Liver (tissue), 9 donors: ENCODE results near the gene CREBL2. TPM values are rescaled to one million over a fixed set of nuclear protein-coding genes. Genes with fewer than 3 reads are reported as not detected.

Source experiments
- DNase-seq: peaks from one replicate; pipeline ENCODE4 v3.0.0-alpha.2; 2017; ENCODE audit warnings: low spot score
- H3K27ac ChIP-seq, 2 donors: one replicate each; pipeline ENCODE4 v1.7.0; 2013; ENCODE audit warnings: inconsistent platforms in 2 of 2, low read length in 2 of 2, control low read depth in 1 of 2, low read depth in 1 of 2, mild to moderate bottlenecking in 1 of 2
- H3K27me3 ChIP-seq, 4 donors: one replicate each; pipeline versions ENCODE4 v1.6.1 to v1.7.0; 2013; ENCODE audit warnings: low read length in 3 of 4, inconsistent platforms in 1 of 4, mild to moderate bottlenecking in 1 of 4, moderate library complexity in 1 of 4; ENCODE audit not compliant: control insufficient read depth in 4 of 4, insufficient read depth in 4 of 4
- H3K36me3 ChIP-seq, 4 donors: one replicate each; pipeline versions ENCODE4 v1.6.1 to v1.7.0; 2013; ENCODE audit warnings: low read length in 3 of 4, mild to moderate bottlenecking in 3 of 4, low read depth in 1 of 4, moderate library complexity in 1 of 4; ENCODE audit not compliant: control insufficient read depth in 4 of 4, insufficient read depth in 3 of 4
- H3K4me1 ChIP-seq, 4 donors: one replicate each; pipeline versions ENCODE4 v1.6.1 to v1.7.0; 2013; ENCODE audit warnings: low read length in 3 of 4, mild to moderate bottlenecking in 3 of 4, moderate library complexity in 1 of 4; ENCODE audit not compliant: control insufficient read depth in 4 of 4, insufficient read depth in 4 of 4
- H3K4me3 ChIP-seq, 3 donors: one replicate each; pipeline versions ENCODE4 v1.6.1 to v1.7.0; 2013; ENCODE audit warnings: low read length in 3 of 3, control low read depth in 1 of 3, low read depth in 1 of 3, mild to moderate bottlenecking in 1 of 3
- H3K9ac ChIP-seq, 2 donors: one replicate each; pipeline ENCODE4 v1.7.0; 2013; ENCODE audit warnings: low read length in 2 of 2, mild to moderate bottlenecking in 2 of 2, moderate library complexity in 2 of 2, control low read depth in 1 of 2, low read depth in 1 of 2
- H3K9me3 ChIP-seq, 4 donors: one replicate each; pipeline versions ENCODE4 v1.6.1 to v1.7.0; 2013; ENCODE audit warnings: low read length in 3 of 4; ENCODE audit not compliant: control insufficient read depth in 4 of 4
- ATF3 ChIP-seq: IDR thresholded peaks from 2 replicates; pipeline ENCODE4 v1.6.1; 2016; ENCODE audit warnings: antibody characterized with exemption
- EGR1 ChIP-seq, 2 donors: IDR thresholded peaks; 2 replicates each; pipeline ENCODE4 v1.6.1; 2016 to 2018; ENCODE audit warnings: antibody characterized with exemption in 2 of 2, low read depth in 2 of 2
- FOXA1 ChIP-seq: IDR thresholded peaks from 2 replicates; pipeline ENCODE4 v1.6.1; 2016; ENCODE audit warnings: antibody characterized with exemption
- FOXA2 ChIP-seq: IDR thresholded peaks from 2 replicates; pipeline ENCODE4 v1.6.1; 2016; ENCODE audit warnings: antibody characterized with exemption
- GABPA ChIP-seq, 2 donors: IDR thresholded peaks in 1 of 2; conservative IDR thresholded peaks in 1 of 2; 2 replicates each; pipeline ENCODE4 v1.6.1; 2016; ENCODE audit warnings: antibody characterized with exemption in 2 of 2, mild to moderate bottlenecking in 1 of 2, moderate library complexity in 1 of 2
- HNF4A ChIP-seq, 2 donors: conservative IDR thresholded peaks; 2 replicates each; pipeline ENCODE4 v1.6.1; 2016; ENCODE audit warnings: antibody characterized with exemption in 2 of 2, mild to moderate bottlenecking in 2 of 2
- HNF4G ChIP-seq: IDR thresholded peaks from 2 replicates; pipeline ENCODE4 v1.6.1; 2016; ENCODE audit warnings: antibody characterized with exemption
- JUND ChIP-seq, 2 donors: IDR thresholded peaks; 2 replicates each; pipeline ENCODE4 v1.6.1; 2016; ENCODE audit warnings: antibody characterized with exemption in 2 of 2
- MAX ChIP-seq: IDR thresholded peaks from 2 replicates; pipeline ENCODE4 v1.6.1; 2016; ENCODE audit warnings: antibody characterized with exemption
- NR2F2 ChIP-seq: IDR thresholded peaks from 2 replicates; pipeline ENCODE4 v1.6.1; 2016; ENCODE audit warnings: antibody characterized with exemption
- SP1 ChIP-seq: IDR thresholded peaks from 2 replicates; pipeline ENCODE4 v1.6.1; 2018; ENCODE audit warnings: antibody characterized with exemption, mild to moderate bottlenecking
- TAF1 ChIP-seq: conservative IDR thresholded peaks from 2 replicates; pipeline ENCODE4 v1.6.1; 2016; ENCODE audit warnings: antibody characterized with exemption, mild to moderate bottlenecking
- YY1 ChIP-seq: IDR thresholded peaks from 2 replicates; pipeline ENCODE4 v1.6.1; 2016; ENCODE audit warnings: antibody characterized with exemption, mild to moderate bottlenecking
- WGBS: extraction: QIAGEN DNeasy Blood & Tissue Kit; methylation state at CpG from one replicate; pipeline ENCODE4 v1.1.7; 2013; 5-methylcytosine and 5-hydroxymethylcytosine counted together
- polyA plus RNA-seq, 2 donors: library from polyadenylated mRNA; stranded (reverse) in 1 of 2; unstranded in 1 of 2; fragments of 200-250 nt in 1 of 2; fragments of >200 nt in 1 of 2; fragmentation: Nextera tagmentation in 1 of 2; extraction: Ambion mirVana in 1 of 2; gene quantifications; one replicate each; pipeline versions ENCODE4 v1.2.1 to v1.2.3, GENCODE V29; 2013 to 2015
- total RNA-seq, 2 donors: library from RNA; depleted of rRNA; stranded (reverse); fragments of >200 nt; gene quantifications; one replicate each; pipeline ENCODE4 v1.2.3, GENCODE V29; 2014
- TF ChIP-seq, protein P1 (sequence below): fragments of 150-350 bp; IDR thresholded peaks from 2 replicates; pipeline ENCODE4 v1.5.1; 2017; ENCODE audit warnings: improper control_type of control experiment, low read depth, low read length; ENCODE audit not compliant: missing input control
- TF ChIP-seq, protein P2 (sequence below): IDR thresholded peaks from 2 replicates; pipeline ENCODE4 v1.6.1; 2016; ENCODE audit warnings: antibody characterized with exemption
- TF ChIP-seq, protein P3 (sequence below): IDR thresholded peaks from 2 replicates; pipeline ENCODE4 v1.6.1; 2016; ENCODE audit warnings: antibody characterized with exemption, mild to moderate bottlenecking
- donor health status: healthy.
- donor health status: healthy.
- donor health status: healthy.
- donor health status: healthy.
- donor health status: healthy.

Gene CREBL2
- total and polyA plus RNA-seq, 4 donors, result 14.6 to 27.4 (median 19.0) TPM

DNA sequence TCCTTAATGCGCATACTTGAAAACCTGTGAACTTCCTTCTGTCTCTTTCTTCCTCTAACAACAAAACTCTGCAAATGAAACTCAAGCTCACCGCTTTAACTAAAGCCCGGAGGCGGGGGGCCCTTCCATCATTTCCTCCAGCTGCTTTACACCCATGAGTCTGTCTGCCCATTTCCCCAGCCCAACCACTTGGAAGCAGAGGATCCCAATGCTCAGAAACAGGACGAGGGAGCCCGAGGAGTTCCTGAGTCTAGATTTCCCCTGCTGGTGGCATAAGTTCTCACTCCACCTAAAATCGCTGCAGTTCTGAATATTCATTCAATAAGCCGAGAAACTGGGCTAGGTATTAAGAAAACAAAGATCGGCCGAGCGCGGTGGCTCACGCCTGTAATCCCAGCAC, 53.5 kb downstream of the CREBL2 start:
- Histone ChIP-seq H3K9me3 (no peaks in the 10 kb centered on the region), H3K36me3 (peaks cover 0 to 1% (median 0%) of the 10 kb centered on the region in 4 donors), H3K9ac (no peak overlapping the region), H3K27ac (no peak overlapping the region), H3K4me3 (no peak overlapping the region), H3K4me1 (no peaks in the 10 kb centered on the region), H3K27me3 (no peaks in the 10 kb centered on the region)
- WGBS, result 86% methylated on average over 13 of the region's 13 CpGs
- TF ChIP-seq ATF3 (no peak), GABPA (IDR thresholded peaks at IDR 0.05 in 1 of 2, conservative IDR thresholded peaks at IDR 0.05 in 1 of 2) (no peak), HNF4A (conservative IDR thresholded peaks at IDR 0.05) (no peak), JUND (IDR thresholded peaks at IDR 0.05) (no peak), EGR1 (IDR thresholded peaks at IDR 0.05; ENCODE audit: low read depth in 2 of 2) (no peak), FOXA1 (no peak), TAF1 (no peak), FOXA2 (no peak), YY1 (no peak), HNF4G (no peak), SP1 (no peak), NR2F2 (no peak)
- TF ChIP-seq, protein P1, sequence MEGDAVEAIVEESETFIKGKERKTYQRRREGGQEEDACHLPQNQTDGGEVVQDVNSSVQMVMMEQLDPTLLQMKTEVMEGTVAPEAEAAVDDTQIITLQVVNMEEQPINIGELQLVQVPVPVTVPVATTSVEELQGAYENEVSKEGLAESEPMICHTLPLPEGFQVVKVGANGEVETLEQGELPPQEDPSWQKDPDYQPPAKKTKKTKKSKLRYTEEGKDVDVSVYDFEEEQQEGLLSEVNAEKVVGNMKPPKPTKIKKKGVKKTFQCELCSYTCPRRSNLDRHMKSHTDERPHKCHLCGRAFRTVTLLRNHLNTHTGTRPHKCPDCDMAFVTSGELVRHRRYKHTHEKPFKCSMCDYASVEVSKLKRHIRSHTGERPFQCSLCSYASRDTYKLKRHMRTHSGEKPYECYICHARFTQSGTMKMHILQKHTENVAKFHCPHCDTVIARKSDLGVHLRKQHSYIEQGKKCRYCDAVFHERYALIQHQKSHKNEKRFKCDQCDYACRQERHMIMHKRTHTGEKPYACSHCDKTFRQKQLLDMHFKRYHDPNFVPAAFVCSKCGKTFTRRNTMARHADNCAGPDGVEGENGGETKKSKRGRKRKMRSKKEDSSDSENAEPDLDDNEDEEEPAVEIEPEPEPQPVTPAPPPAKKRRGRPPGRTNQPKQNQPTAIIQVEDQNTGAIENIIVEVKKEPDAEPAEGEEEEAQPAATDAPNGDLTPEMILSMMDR, result no peak
- TF ChIP-seq, protein P2, sequence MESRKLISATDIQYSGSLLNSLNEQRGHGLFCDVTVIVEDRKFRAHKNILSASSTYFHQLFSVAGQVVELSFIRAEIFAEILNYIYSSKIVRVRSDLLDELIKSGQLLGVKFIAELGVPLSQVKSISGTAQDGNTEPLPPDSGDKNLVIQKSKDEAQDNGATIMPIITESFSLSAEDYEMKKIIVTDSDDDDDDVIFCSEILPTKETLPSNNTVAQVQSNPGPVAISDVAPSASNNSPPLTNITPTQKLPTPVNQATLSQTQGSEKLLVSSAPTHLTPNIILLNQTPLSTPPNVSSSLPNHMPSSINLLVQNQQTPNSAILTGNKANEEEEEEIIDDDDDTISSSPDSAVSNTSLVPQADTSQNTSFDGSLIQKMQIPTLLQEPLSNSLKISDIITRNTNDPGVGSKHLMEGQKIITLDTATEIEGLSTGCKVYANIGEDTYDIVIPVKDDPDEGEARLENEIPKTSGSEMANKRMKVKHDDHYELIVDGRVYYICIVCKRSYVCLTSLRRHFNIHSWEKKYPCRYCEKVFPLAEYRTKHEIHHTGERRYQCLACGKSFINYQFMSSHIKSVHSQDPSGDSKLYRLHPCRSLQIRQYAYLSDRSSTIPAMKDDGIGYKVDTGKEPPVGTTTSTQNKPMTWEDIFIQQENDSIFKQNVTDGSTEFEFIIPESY, result no peak
- no peak for DNase-seq

DNA sequence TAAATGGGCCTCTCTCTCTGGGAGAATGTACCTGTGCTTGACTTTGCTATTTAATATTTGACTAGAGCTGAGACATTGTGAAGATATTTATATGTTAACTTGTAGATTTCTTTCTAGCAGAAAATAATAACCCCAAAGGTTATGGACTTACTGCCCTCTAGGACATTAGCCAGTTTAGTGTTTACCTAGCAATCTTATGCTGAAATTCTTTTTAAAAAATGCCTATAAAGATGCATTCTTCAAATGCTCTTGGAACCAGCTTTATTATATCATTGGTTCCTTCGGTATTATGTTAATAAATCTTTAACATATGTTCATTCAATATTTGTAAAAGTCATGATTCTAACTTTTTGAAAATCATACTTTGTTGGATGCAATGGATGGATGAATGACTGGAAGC, 56.3 kb downstream of the CREBL2 start:
- Histone ChIP-seq H3K27ac (no peak overlapping the region), H3K9me3 (no peaks in the 10 kb centered on the region), H3K4me3 (no peak overlapping the region), H3K4me1 (no peaks in the 10 kb centered on the region), H3K27me3 (no peaks in the 10 kb centered on the region), H3K36me3 (peaks cover 0 to 1% (median 0%) of the 10 kb centered on the region in 4 donors), H3K9ac (no peak overlapping the region)
- DNase-seq, result no peak
- TF ChIP-seq SP1 (no peak), FOXA2 (no peak), NR2F2 (no peak), MAX (no peak), JUND (IDR thresholded peaks at IDR 0.05) (no peak), HNF4A (conservative IDR thresholded peaks at IDR 0.05) (no peak), YY1 (no peak), GABPA (IDR thresholded peaks at IDR 0.05 in 1 of 2, conservative IDR thresholded peaks at IDR 0.05 in 1 of 2) (no peak), ATF3 (no peak), FOXA1 (no peak)
- TF ChIP-seq, protein P1, result no peak
- TF ChIP-seq, protein P2, result no peak
- TF ChIP-seq, protein P3, sequence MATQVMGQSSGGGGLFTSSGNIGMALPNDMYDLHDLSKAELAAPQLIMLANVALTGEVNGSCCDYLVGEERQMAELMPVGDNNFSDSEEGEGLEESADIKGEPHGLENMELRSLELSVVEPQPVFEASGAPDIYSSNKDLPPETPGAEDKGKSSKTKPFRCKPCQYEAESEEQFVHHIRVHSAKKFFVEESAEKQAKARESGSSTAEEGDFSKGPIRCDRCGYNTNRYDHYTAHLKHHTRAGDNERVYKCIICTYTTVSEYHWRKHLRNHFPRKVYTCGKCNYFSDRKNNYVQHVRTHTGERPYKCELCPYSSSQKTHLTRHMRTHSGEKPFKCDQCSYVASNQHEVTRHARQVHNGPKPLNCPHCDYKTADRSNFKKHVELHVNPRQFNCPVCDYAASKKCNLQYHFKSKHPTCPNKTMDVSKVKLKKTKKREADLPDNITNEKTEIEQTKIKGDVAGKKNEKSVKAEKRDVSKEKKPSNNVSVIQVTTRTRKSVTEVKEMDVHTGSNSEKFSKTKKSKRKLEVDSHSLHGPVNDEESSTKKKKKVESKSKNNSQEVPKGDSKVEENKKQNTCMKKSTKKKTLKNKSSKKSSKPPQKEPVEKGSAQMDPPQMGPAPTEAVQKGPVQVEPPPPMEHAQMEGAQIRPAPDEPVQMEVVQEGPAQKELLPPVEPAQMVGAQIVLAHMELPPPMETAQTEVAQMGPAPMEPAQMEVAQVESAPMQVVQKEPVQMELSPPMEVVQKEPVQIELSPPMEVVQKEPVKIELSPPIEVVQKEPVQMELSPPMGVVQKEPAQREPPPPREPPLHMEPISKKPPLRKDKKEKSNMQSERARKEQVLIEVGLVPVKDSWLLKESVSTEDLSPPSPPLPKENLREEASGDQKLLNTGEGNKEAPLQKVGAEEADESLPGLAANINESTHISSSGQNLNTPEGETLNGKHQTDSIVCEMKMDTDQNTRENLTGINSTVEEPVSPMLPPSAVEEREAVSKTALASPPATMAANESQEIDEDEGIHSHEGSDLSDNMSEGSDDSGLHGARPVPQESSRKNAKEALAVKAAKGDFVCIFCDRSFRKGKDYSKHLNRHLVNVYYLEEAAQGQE, result no peak
- WGBS, result 95% methylated on average over 1 of the region's 1 CpG
